Activated naive CD8-positive, alpha-beta T cell treated with anti-CD3 and anti-CD28 coated beads for 36 hours (primary cell): ENCODE data around the gene CNOT8. TPM values are rescaled to one million over a fixed set of nuclear protein-coding genes. Genes with fewer than 3 reads are reported as not detected.
"Not testable (repeated sequence)": the region's sequence is repeated elsewhere in the genome, so short reads cannot be mapped to it uniquely, and the experiment has no call there.

Experiments
- DNase-seq: peaks from one replicate; pipeline ENCODE4 v3.0.0; 2021
- H3K27ac Mint-ChIP-seq: one replicate; pipeline ENCODE4 v1.8.0; 2022; ENCODE audit warnings: mild to moderate bottlenecking, moderate library complexity, mixed read lengths
- H3K27me3 Mint-ChIP-seq: one replicate; pipeline ENCODE4 v1.8.0; 2022; ENCODE audit warnings: mild to moderate bottlenecking, mixed read lengths
- H3K36me3 Mint-ChIP-seq: one replicate; pipeline ENCODE4 v1.8.0; 2021; ENCODE audit warnings: mild to moderate bottlenecking, mixed read lengths
- H3K4me1 Mint-ChIP-seq: one replicate; pipeline ENCODE4 v1.8.0; 2021; ENCODE audit warnings: mixed read lengths
- H3K4me3 Mint-ChIP-seq: one replicate; pipeline ENCODE4 v1.8.0; 2022; ENCODE audit warnings: mild to moderate bottlenecking, moderate library complexity, mixed read lengths
- H3K9me3 Mint-ChIP-seq: one replicate; pipeline ENCODE4 v1.8.0; 2022; ENCODE audit warnings: mixed read lengths
- total RNA-seq, 2 experiments: library from RNA; stranded (reverse); gene quantifications; one replicate each; pipeline ENCODE4 v1.2.3, GENCODE V29; 2021

The CNOT8 gene
- total RNA-seq, 2 experiments from 2014 or later = 53.7 to 53.9 TPM

DNA sequence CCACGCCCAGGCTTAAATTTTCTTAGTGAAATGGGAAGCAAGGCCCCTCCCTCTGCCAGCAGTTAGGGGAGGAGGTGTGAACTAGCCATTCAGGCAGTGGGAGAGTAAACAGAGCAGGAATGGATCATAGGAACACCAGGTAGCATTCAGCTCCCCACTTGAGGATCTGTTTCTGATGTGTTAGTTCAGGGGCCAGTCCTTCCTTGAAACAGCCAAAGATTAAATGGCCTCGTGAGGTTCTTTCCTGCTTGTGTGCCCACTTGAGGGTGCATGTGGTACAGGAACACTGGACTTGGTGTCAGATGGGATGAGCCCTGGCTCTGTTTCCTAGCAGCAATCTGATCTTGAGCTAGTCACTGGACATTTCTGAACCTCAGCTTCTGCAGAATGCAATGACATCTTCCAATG, 29.2 kb upstream of the CNOT8 start:
- H3K36me3 Mint-ChIP-seq = peaks cover 34% of the 10 kb centered on the region

DNA sequence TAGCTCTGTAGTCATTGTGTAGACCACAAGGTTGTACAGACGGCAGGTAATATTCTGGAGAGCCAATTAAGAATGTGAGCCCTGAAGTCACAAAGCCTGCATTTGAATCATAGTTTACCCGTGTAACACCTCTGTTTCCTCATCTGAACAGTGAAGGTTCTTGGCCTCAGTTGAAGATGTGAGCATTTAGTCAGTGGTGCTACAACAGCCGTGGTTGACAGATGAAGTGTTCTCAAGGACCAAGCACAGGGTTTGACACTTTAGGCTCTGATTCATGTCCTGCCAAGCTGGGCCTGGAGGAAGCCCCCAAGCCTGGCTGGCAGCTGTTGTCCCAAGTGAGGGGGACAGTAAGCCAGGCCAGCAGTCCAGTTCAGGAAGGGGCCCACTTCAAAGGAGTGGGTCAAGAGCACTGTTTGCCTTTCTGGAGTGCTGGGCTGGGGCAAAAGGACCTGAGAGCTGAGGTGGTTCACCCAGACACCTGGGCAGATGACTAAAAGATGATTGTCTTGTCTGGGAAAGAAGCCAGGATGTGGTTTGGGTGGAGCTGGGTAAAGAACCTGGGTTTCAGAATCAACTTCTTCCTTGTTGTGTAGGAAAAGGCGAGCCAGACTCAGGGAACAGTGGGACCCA, 28.7 kb upstream of the CNOT8 start:
- Mint-ChIP-seq H3K4me1 (peaks cover 27% of the 10 kb centered on the region), H3K27me3 (no peaks in the 10 kb centered on the region), H3K4me3 (no peak overlapping the region), H3K9me3 (no peaks in the 10 kb centered on the region), H3K27ac (peak overlapping the region; percentile 20), H3K36me3 (peaks cover 34% of the 10 kb centered on the region)
- DNase-seq = no peak

More for the DNA sequence above, 29.2 kb upstream of the CNOT8 start:
- DNase-seq = no peak
- Mint-ChIP-seq H3K27ac (peak overlapping the region; percentile 20), H3K9me3 (no peaks in the 10 kb centered on the region), H3K27me3 (no peaks in the 10 kb centered on the region), H3K4me3 (no peak overlapping the region), H3K4me1 (peaks cover 27% of the 10 kb centered on the region)

DNA sequence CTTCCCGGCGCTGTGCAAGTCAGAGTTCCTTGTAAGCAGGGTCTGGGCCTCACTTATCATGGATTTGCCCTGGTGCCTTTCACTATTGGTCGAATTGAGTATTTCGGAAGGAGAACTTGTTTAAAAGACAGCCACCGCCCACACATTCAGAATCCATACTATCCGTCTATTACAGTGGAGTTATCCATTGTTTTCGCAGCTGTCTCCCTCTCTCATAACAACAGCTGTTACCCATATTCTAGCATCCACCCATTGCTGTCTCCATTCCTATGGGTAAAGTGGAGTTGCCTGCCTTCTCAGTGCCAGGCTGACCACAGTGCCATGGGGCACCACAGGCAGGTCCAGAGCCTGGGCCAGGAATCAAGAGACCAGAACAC, 28.2 kb upstream of the CNOT8 start:
- DNase-seq = no peak
- peaks cover 34% of the 10 kb centered on the region for H3K36me3 Mint-ChIP-seq
- peaks cover 27% of the 10 kb centered on the region for H3K4me1 Mint-ChIP-seq
- no peak overlapping the region for H3K4me3 Mint-ChIP-seq
- no peaks in the 10 kb centered on the region for H3K27me3 Mint-ChIP-seq
- H3K27ac Mint-ChIP-seq = peak overlapping the region; percentile 20
- no peaks in the 10 kb centered on the region for H3K9me3 Mint-ChIP-seq

DNA sequence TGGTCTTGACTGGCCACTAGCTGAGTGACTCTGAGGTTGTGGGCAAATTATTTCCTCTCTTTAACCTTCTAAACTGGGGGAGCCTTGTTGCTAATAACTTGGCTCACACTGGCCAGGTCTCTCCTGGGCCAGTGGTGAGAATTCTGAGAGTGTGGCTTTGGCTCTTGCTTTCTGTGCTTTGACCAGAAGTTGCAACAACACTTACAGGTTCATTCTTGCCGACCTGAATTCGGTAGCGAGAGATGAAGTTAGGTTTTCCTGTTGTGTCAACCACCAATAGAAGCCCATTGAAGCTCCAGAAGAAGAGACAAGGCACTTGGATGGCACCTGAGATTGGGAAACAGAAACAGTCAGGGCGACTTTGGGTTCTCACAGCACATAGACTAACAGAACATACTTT, 27.8 kb upstream of the CNOT8 start:
- Mint-ChIP-seq H3K27ac (no peak overlapping the region), H3K9me3 (no peaks in the 10 kb centered on the region), H3K4me1 (peaks cover 27% of the 10 kb centered on the region), H3K36me3 (peaks cover 33% of the 10 kb centered on the region), H3K27me3 (no peaks in the 10 kb centered on the region), H3K4me3 (no peak overlapping the region)
- DNase-seq = no peak

DNA sequence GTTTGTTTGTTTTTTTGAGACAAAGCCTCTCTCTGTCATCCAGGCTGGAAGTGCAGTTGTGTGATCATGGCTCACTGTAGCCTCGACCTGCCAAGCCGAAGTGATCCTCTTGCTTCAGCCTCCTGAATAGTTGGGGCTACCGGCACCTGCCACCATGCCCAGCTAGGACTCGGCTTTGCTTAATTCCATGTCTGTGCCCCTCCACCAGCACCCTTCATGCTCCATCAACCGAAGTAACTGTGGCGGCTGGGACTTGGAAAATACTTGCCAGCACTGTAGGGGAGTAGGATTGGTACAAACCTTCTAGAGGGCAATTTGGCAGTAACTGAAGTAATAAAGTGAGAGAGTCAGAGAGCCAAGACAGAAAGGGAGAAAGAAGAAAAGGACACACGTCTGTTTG, 27.0 kb upstream of the CNOT8 start:
- DNase-seq = no peak

DNA sequence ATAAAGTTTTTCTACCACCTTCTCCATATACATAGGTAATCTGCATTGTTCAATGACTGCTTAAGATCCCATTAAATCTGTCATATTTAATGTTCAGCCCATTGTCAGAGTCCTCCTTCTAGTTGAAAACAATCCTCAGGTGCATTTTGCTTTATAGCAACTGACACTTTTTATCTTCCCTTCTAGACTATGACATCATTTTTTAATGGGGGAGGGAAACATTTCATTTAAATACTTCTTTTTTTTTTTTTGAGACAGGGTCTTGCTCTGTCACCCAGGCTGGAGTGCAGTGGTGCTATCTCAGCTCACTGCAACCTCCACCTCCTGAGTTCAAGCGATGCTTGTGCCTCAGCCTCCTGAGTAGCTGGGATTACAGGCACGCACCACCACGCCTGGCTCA, 25.6 kb upstream of the CNOT8 start:
- not testable (repeated sequence) for H3K27me3 Mint-ChIP-seq, DNase-seq, H3K4me3 Mint-ChIP-seq, H3K27ac Mint-ChIP-seq, H3K9me3 Mint-ChIP-seq
- Mint-ChIP-seq H3K36me3 (peaks cover 33% of the 10 kb centered on the region), H3K4me1 (peaks cover 24% of the 10 kb centered on the region)

More for the DNA sequence above, 27.0 kb upstream of the CNOT8 start:
- no peaks in the 10 kb centered on the region for H3K9me3 Mint-ChIP-seq
- H3K27me3 Mint-ChIP-seq = no peaks in the 10 kb centered on the region
- peaks cover 27% of the 10 kb centered on the region for H3K4me1 Mint-ChIP-seq
- peaks cover 29% of the 10 kb centered on the region for H3K36me3 Mint-ChIP-seq
- no peak overlapping the region for H3K4me3 Mint-ChIP-seq
- no peak overlapping the region for H3K27ac Mint-ChIP-seq

DNA sequence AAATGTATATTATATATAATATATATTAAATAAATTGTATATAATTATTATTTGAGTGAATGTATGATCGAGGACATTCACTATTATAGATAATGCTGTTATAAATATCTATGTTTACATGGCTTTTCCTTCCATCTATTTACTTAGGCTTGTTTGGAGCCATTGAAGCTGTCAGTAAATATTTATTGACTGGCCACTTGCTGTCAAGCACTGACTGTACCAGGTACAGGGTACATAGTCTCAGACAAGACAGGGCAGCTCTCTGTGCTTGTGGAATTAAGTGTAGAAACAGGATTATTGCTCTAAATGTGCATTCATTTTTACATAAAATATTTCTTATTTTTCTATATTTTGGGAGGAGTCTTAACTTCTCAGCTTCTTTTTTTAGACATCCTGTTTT, 24.4 kb upstream of the CNOT8 start:
- peaks cover 16% of the 10 kb centered on the region for H3K4me1 Mint-ChIP-seq
- H3K36me3 Mint-ChIP-seq = peaks cover 28% of the 10 kb centered on the region
- no peaks in the 10 kb centered on the region for H3K9me3 Mint-ChIP-seq
- H3K27ac Mint-ChIP-seq = no peak overlapping the region
- no peak overlapping the region for H3K4me3 Mint-ChIP-seq
- DNase-seq = no peak
- no peaks in the 10 kb centered on the region for H3K27me3 Mint-ChIP-seq

DNA sequence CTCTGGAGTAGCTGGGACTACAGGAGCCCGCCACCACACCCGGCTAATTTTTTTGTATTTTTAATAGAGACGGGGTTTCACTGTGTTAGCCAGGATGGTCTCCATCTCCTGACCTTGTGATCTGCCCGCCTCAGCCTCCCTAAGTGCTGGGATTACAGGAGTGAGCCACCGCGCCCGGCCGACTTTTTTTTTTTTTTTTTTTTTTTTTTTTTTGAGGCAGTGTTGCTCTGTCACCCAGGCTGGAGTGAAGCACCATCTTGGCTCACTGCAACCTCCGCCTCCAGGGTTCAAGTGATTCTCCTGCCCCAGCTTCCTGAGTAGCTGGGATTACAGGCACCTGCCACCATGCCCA, 22.8 kb upstream of the CNOT8 start:
- peaks cover 16% of the 10 kb centered on the region for H3K36me3 Mint-ChIP-seq
- H3K9me3 Mint-ChIP-seq, H3K27ac Mint-ChIP-seq, H3K27me3 Mint-ChIP-seq, H3K4me3 Mint-ChIP-seq, DNase-seq, H3K4me1 Mint-ChIP-seq: not testable (repeated sequence)

DNA sequence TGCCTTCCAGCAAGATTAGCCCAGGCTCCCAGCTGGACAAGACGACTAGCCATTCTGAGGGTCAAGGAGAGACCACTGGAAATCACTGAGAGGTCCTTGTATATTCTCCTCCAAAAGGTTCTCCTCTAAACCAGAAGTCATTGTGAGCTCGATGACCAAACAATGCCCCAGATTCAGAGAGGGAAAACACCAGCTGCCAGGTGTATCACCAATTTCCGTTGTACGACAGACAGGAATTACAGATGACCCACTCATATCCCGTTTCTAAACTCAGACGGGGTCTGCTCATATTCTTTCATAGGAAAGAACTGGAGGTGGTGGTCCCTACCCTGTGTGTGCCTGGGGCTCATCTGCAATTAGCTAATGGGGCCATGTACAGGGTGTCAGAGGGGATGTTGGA, 22.2 kb upstream of the CNOT8 start:
- no peaks in the 10 kb centered on the region for H3K27me3 Mint-ChIP-seq
- H3K27ac Mint-ChIP-seq = no peak overlapping the region
- no peak overlapping the region for H3K4me3 Mint-ChIP-seq
- no peaks in the 10 kb centered on the region for H3K9me3 Mint-ChIP-seq
- no peaks in the 10 kb centered on the region for H3K4me1 Mint-ChIP-seq
- peaks cover 12% of the 10 kb centered on the region for H3K36me3 Mint-ChIP-seq
- DNase-seq = no peak

DNA sequence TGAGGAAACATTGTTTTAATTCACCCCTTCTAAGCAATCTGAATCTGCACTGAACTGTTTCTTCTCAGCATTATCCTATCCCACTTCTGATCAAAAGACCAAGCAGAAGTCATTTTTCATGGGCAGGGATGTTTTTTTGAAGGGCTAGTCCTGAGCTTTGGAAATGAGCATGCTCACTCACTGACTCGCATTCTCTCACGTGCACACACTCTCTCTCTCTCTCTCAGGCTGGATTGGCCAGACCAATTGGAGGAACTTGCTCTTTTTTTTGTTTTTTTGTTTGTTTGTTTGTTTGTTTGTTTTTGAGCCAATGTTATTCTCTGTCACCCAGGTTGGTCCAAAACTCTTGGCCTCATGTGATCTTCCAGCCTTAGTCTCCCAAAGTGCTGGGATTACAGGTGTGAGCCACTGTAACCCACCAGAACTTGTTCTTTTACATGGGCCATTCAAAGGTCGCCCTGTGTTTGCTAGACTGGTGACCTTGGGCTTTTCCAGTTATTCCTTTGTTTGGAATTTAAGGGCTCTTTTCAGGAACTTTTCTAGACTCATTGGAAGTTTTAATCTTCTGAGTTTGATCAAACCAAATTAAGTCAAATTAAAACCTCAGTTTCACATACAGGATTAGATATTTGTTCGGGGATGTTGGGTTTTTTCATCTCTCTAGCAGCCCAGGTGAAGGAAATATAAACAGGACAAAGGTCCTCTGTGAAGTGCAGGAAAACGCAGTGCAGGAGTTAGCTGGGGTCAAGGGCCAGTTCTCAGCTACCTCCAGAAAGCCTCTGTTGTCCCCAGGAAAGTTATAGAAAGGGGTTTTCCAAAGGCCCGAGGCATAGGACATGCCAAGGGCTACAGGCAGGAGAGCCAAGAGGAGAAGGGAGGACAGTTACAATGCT, 21.2 kb upstream of the CNOT8 start:
- H3K9me3 Mint-ChIP-seq = no peaks in the 10 kb centered on the region
- H3K27me3 Mint-ChIP-seq = no peaks in the 10 kb centered on the region
- H3K4me3 Mint-ChIP-seq = no peak overlapping the region
- no peak overlapping the region for H3K27ac Mint-ChIP-seq
- H3K36me3 Mint-ChIP-seq = peaks cover 9% of the 10 kb centered on the region
- H3K4me1 Mint-ChIP-seq = no peaks in the 10 kb centered on the region
- no peak for DNase-seq

DNA sequence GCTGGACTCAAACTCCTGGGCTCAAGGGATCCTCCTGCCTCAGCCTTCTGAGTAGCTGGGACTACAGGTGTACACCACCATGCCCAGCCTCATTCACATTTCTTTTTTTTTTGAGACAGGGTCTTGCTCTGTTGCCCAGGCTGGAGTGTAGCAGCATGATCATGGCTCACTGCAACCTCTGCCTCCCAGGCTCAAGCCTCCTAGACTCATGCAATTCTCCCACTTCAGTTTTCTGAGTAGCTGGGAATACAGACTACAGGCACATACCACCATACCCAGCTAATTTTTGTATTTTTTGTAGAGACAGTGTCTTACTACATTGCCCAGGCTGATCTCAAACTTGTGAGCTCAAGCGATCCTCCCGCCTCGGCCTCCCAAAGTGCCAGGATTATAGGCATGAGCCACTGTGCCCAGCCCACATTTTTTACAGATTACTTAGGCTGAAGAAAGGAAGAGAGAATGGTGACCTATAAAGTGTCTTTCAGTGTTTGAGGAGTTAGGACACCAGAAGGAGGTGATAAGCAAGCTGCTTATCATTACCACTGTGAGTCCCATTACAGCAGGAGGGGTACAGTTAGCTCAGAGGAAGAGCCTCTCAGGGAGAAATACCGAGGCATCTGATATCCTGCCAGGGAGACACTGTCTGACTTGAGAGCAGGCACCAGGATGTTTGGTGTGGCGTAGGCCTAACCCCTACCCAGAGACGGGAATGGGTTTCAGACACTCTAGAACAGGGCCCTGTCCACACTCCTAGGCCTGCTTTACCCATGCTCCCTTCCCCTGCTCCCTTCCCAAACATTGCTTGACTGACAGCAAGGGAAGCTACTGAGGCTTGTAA, 17.8 kb upstream of the CNOT8 start:
- Mint-ChIP-seq H3K4me3 (no peak overlapping the region), H3K4me1 (no peaks in the 10 kb centered on the region), H3K27ac (no peak overlapping the region), H3K9me3 (no peaks in the 10 kb centered on the region), H3K36me3 (peaks cover 7% of the 10 kb centered on the region), H3K27me3 (no peaks in the 10 kb centered on the region)
- DNase-seq = no peak

DNA sequence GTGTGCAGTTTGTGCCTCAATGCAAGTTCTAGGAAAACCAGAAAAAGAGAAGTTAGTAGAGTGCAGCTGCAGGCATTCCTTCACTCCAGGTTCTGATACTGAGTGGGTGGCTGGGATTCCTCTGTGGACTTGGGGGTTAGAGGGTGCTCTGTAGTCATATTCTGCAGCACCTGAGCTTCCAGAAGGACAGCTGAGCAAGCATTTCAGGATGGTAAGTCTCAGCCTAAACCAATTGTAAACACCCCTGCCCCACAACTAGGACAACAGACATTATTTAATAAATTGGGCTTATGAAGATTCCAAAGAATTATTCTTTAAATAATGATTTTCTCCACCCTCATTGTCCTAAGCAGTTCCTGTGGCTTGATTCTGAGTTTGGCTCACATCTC, 17.2 kb upstream of the CNOT8 start:
- no peak overlapping the region for H3K27ac Mint-ChIP-seq
- peaks cover 11% of the 10 kb centered on the region for H3K36me3 Mint-ChIP-seq
- no peaks in the 10 kb centered on the region for H3K27me3 Mint-ChIP-seq
- no peaks in the 10 kb centered on the region for H3K9me3 Mint-ChIP-seq
- no peak for DNase-seq
- H3K4me1 Mint-ChIP-seq = no peaks in the 10 kb centered on the region
- H3K4me3 Mint-ChIP-seq = no peak overlapping the region

DNA sequence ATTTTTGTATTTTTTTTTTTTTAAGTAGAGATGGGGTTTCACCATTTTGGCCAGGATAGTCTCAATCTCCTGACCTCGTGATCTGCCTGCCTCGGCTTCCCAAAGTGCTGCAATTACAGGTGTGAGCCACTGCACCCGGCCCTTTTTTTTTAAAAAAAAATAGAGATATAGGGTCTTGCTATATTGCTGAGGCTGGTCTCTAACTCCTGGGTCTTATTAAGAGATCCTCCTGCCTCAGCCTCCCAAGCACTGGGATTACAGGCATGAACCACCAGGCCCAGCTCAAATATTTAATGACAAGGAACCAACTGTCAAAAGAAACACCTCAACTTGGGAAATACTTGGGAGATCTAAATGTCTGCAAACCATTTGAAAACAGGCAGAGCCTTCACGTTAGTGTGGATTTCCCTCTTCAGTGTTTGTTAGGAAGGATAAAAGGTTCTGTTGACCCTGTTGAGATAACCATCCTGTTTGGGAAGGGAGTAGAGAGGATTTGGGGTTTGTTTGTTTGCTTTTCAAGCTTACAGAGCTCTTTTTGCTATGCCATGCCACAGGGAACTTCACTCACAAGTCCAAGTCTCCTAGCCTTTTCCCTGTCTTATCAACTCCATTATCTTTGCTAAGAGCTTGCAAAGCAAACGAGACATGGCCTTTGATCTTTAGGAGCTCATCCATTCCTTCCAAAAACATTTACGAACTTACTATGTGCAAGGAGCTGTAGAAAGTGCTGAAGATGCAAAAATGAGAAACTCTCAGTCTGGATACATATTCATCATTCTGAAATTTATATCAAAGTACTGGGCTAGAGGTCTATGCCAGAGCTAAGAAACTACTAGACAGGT, 15.5 kb upstream of the CNOT8 start:
- Mint-ChIP-seq H3K27me3 (no peaks in the 10 kb centered on the region), H3K9me3 (no peaks in the 10 kb centered on the region), H3K36me3 (peaks cover 5% of the 10 kb centered on the region), H3K4me3 (no peak overlapping the region), H3K4me1 (no peaks in the 10 kb centered on the region), H3K27ac (peak overlapping the region; percentile 29)
- no peak for DNase-seq

DNA sequence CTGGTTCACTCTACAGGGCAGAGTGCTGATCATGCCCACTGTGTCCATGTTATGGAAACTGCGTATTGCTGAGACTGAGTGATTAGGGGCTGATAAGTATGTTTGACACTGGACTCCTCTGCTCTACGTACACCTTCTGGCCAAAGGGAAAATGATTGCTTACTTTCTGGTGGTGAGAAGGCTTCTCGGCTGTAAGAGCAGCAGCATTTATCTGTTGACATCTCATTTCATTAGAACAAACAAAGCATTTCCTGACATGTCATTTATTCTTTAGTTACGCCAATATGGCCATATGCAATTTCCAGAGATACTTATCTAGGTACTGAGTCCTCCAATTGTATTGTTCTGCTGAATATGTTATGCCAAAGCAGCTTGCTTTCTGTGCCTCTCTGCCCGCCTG, 13.6 kb upstream of the CNOT8 start:
- Mint-ChIP-seq H3K27ac (no peak overlapping the region), H3K9me3 (no peaks in the 10 kb centered on the region), H3K27me3 (no peaks in the 10 kb centered on the region), H3K4me3 (no peak overlapping the region), H3K4me1 (peaks cover 6% of the 10 kb centered on the region), H3K36me3 (peaks cover 8% of the 10 kb centered on the region)
- DNase-seq = no peak
